ENCODE data around the gene DOCK1. TPM values are rescaled to one million over a fixed set of nuclear protein-coding genes. Genes with fewer than 3 reads are reported as not detected.

The DOCK1 gene
- total RNA-seq, 4 donors from 2014 or later: 60.6 to 136 (median 92.7) TPM

DNA sequence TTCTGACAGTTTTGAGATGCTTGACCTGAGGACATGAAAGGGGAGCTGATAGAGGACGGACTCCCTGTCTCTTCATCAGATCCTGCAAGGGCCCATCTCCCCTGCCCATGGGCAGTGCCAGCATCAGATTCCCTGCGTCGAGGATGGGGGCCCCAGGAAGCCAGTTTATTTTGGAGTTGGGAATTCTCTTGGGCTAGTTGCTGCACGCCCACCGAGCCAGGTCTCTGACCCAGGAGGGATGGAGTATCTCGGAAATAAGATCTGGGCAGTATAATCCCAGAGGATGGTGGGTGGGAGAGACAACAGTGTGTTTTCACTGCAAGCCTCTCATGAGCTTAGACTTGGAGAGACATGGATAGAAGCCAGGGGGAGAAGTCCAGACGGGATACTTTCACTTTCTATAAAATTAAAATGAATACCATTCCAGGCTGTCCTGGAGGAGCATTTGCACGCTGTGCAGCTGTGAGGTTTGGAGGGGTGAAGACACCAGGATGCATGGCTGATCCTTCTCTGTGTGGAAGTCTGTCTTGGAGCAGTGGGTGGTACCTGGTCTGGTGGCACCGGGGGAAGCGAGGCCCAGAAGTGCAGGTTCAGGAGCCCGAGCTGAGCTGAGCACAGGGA, 25.8 kb downstream of the DOCK1 start:
- no peaks in the 10 kb centered on the region for H3K9me3 ChIP-seq
- WGBS: 39% methylated on average over 10 of the region's 11 CpGs
- no peaks in the 10 kb centered on the region for H3K27me3 ChIP-seq
- TF ChIP-seq, protein P1, sequence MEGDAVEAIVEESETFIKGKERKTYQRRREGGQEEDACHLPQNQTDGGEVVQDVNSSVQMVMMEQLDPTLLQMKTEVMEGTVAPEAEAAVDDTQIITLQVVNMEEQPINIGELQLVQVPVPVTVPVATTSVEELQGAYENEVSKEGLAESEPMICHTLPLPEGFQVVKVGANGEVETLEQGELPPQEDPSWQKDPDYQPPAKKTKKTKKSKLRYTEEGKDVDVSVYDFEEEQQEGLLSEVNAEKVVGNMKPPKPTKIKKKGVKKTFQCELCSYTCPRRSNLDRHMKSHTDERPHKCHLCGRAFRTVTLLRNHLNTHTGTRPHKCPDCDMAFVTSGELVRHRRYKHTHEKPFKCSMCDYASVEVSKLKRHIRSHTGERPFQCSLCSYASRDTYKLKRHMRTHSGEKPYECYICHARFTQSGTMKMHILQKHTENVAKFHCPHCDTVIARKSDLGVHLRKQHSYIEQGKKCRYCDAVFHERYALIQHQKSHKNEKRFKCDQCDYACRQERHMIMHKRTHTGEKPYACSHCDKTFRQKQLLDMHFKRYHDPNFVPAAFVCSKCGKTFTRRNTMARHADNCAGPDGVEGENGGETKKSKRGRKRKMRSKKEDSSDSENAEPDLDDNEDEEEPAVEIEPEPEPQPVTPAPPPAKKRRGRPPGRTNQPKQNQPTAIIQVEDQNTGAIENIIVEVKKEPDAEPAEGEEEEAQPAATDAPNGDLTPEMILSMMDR (IDR thresholded peaks at IDR 0.05): no peak
- TF ChIP-seq POLR2AphosphoS5 (IDR thresholded peaks at IDR 0.05): no peak
- no peak for TF ChIP-seq EP300 (IDR thresholded peaks at IDR 0.05)
- no peak for TF ChIP-seq POLR2A (IDR thresholded peaks at IDR 0.05)
- H3K4me3 ChIP-seq: no peak overlapping the region
- no peak overlapping the region for H3K27ac ChIP-seq
- peaks cover 21% of the 10 kb centered on the region for H3K36me3 ChIP-seq
- H3K4me1 ChIP-seq: peaks cover 45% of the 10 kb centered on the region
- DNase-seq (ENCODE audit: low spot score in 2 of 2): no peak

- Histone ChIP-seq H3K4me3 (no peak overlapping the region), H3K27me3 (no peaks in the 10 kb centered on the region), H3K27ac (no peak overlapping the region), H3K9me3 (no peaks in the 10 kb centered on the region), H3K4me1 (peaks cover 45% of the 10 kb centered on the region), H3K36me3 (peaks cover 21% of the 10 kb centered on the region)
- no peak for DNase-seq (ENCODE audit: low spot score in 2 of 2)
- TF ChIP-seq, protein P1 (IDR thresholded peaks at IDR 0.05): no peak
- no peak for TF ChIP-seq POLR2A (IDR thresholded peaks at IDR 0.05)
- TF ChIP-seq POLR2AphosphoS5 (IDR thresholded peaks at IDR 0.05): no peak
- TF ChIP-seq EP300 (IDR thresholded peaks at IDR 0.05): no peak
- WGBS: 48% methylated on average over 7 of the region's 7 CpGs
Observed at GRCh38 chr10:126931544-126931943, 26.3 kb downstream of the DOCK1 start.

GRCh38 chr10:126932516-126932915, 27.3 kb downstream of the DOCK1 start:
- Histone ChIP-seq H3K4me3 (no peak overlapping the region), H3K4me1 (peaks cover 45% of the 10 kb centered on the region), H3K27me3 (no peaks in the 10 kb centered on the region), H3K9me3 (no peaks in the 10 kb centered on the region), H3K27ac (no peak overlapping the region), H3K36me3 (peaks cover 11% of the 10 kb centered on the region)
- no peak for TF ChIP-seq POLR2A (IDR thresholded peaks at IDR 0.05)
- TF ChIP-seq EP300 (IDR thresholded peaks at IDR 0.05): no peak
- TF ChIP-seq POLR2AphosphoS5 (IDR thresholded peaks at IDR 0.05): no peak
- TF ChIP-seq, protein P1 (IDR thresholded peaks at IDR 0.05): no peak
- WGBS: 94% methylated on average over 11 of the region's 11 CpGs
- DNase-seq (ENCODE audit: low spot score in 2 of 2): no peak

DNA sequence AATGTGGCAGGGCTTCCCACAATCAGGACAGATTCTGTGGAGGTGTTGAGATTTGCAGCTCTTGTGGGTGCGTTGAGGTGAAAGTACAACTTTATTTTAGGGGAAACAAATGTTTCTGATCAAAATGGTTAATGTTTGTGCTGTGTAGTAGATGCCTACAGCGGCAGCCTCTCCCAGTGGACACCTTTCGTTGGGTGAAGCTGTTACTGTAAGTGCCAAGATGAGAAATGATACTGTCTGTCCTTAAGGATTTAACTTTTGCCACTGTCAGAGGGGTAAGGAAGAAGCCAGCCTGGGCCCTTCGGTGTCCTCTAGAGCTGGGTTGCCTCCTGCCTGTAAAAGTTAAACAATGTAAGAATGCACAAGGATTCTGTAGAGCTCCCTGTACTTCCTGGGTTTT, 27.9 kb downstream of the DOCK1 start:
- H3K4me1 ChIP-seq: peaks cover 45% of the 10 kb centered on the region
- WGBS: 84% methylated on average over 4 of the region's 4 CpGs

DNA sequence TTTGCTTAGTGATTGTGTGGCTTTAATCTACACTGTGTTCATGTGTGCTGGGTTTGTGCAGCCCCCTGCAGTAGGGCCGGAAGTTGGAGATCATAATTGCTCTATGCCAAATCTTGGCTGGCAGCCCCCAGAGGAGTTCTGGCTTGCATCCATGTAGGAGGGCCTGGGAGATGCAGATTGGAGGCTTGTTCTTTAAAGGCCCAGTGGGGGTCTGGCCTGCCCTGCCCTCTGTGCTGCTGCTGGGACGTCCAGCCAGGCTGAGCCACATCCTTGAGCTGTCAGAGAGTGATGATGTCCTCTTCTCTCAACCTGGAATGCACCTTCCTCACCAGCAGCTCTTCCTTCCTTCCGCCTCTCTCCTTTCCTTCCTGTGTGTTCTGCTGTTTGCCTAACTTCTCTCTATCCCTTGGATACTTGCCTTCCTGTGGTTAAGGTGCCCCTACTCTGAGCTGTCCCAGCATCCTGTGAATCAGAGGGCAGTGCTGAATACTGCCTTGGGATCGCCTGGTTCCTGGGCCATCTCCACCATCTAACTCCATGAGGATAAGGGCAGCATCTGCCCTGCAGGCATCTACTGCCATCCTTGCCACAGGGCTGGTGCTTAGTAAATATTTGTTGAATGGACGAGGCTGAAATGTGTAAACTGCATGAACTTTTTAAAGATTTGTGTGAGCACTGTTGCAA, 30.2 kb downstream of the DOCK1 start:
- no peak for DNase-seq (ENCODE audit: low spot score in 2 of 2)
- 64% methylated on average over 5 of the region's 5 CpGs for WGBS
- Histone ChIP-seq H3K9me3 (no peaks in the 10 kb centered on the region), H3K36me3 (no peaks in the 10 kb centered on the region), H3K4me1 (peaks cover 34% of the 10 kb centered on the region), H3K4me3 (no peak overlapping the region), H3K27ac (no peak overlapping the region), H3K27me3 (no peaks in the 10 kb centered on the region)
- TF ChIP-seq POLR2AphosphoS5 (IDR thresholded peaks at IDR 0.05) (no peak), EP300 (IDR thresholded peaks at IDR 0.05) (no peak), POLR2A (IDR thresholded peaks at IDR 0.05) (no peak)
- TF ChIP-seq, protein P1 (IDR thresholded peaks at IDR 0.05): no peak

More for the DNA sequence above, 27.9 kb downstream of the DOCK1 start:
- no peaks in the 10 kb centered on the region for H3K27me3 ChIP-seq
- no peaks in the 10 kb centered on the region for H3K9me3 ChIP-seq
- peaks cover 5% of the 10 kb centered on the region for H3K36me3 ChIP-seq
- H3K27ac ChIP-seq: no peak overlapping the region
- H3K4me3 ChIP-seq: no peak overlapping the region
- DNase-seq (ENCODE audit: low spot score in 2 of 2): no peak
- TF ChIP-seq, protein P1 (IDR thresholded peaks at IDR 0.05): no peak
- no peak for TF ChIP-seq POLR2AphosphoS5 (IDR thresholded peaks at IDR 0.05)
- TF ChIP-seq EP300 (IDR thresholded peaks at IDR 0.05): no peak
- no peak for TF ChIP-seq POLR2A (IDR thresholded peaks at IDR 0.05)
